Measurements from ENCODE around the gene CAPZA1. TPM values are rescaled to one million over a fixed set of nuclear protein-coding genes. Genes with fewer than 3 reads are reported as not detected.

CAPZA1 gene
- total RNA-seq, 6 experiments from 2014 or later, result 34.8 to 85.8 (median 54.7) TPM

- Histone ChIP-seq H3K36me3 (peaks cover 0 to 2% (median 0%) of the 10 kb centered on the region in 4 donors), H3K9me3 (no peaks in the 10 kb centered on the region), H3K4me3 (no peak overlapping the region), H3K4me1 (peaks cover 0 to 19% (median 5%) of the 10 kb centered on the region in 4 donors), H3K27ac (no peak overlapping the region), H3K27me3 (no peaks in the 10 kb centered on the region)
- DNase-seq (no peak), ATAC-seq (no peak)
- 80% methylated on average over 3 of the region's 3 CpGs for WGBS (ENCODE audit: insufficient coverage, low coverage, low lambda C conversion rate, missing lambda C conversion rate)
- TF ChIP-seq POLR2A (IDR thresholded peaks at IDR 0.05) (no peak), CTCF (IDR thresholded peaks at IDR 0.05) (no peak)
- intact Hi-C loops (cut with DNase I), result no loop called here
Measured at GRCh38 chr1:112676543-112676942, 56.9 kb downstream of the CAPZA1 start.

GRCh38 chr1:112677501-112677900, 57.9 kb downstream of the CAPZA1 start:
- 98% methylated on average over 4 of the region's 4 CpGs for WGBS (ENCODE audit: insufficient coverage, low coverage, low lambda C conversion rate, missing lambda C conversion rate)
- Histone ChIP-seq H3K27me3 (no peaks in the 10 kb centered on the region), H3K4me1 (peaks cover 0 to 19% (median 5%) of the 10 kb centered on the region in 4 donors), H3K9me3 (no peaks in the 10 kb centered on the region), H3K4me3 (no peak overlapping the region), H3K27ac (no peak overlapping the region), H3K36me3 (no peaks in the 10 kb centered on the region)
- TF ChIP-seq POLR2A (IDR thresholded peaks at IDR 0.05), result no peak
- no peak for TF ChIP-seq CTCF (IDR thresholded peaks at IDR 0.05)
- ATAC-seq (no peak), DNase-seq (no peak)
- intact Hi-C loops (cut with DNase I), result no loop called here

GRCh38 chr1:112678605-112679004, 59.0 kb downstream of the CAPZA1 start:
- WGBS (ENCODE audit: insufficient coverage, low coverage, low lambda C conversion rate, missing lambda C conversion rate), result 87% methylated on average over 3 of the region's 3 CpGs

GRCh38 chr1:112685913-112686312, 66.3 kb downstream of the CAPZA1 start:
- H3K4me1 ChIP-seq, result no peaks in the 10 kb centered on the region
- peaks cover 0 to 15% (median 3%) of the 10 kb centered on the region in 4 donors for H3K36me3 ChIP-seq
- ATAC-seq (no peak), DNase-seq (no peak)
- no peaks in the 10 kb centered on the region for H3K9me3 ChIP-seq
- no peaks in the 10 kb centered on the region for H3K27me3 ChIP-seq
- intact Hi-C loops (cut with DNase I), result no loop called here
- 100% methylated on average over 4 of the region's 5 CpGs for WGBS (ENCODE audit: insufficient coverage, low coverage, low lambda C conversion rate, missing lambda C conversion rate)
- H3K4me3 ChIP-seq, result no peak overlapping the region
- TF ChIP-seq POLR2A (IDR thresholded peaks at IDR 0.05), result no peak
- no peak for TF ChIP-seq CTCF (IDR thresholded peaks at IDR 0.05)
- H3K27ac ChIP-seq, result no peak overlapping the region

More at GRCh38 chr1:112678605-112679004, 59.0 kb downstream of the CAPZA1 start:
- Histone ChIP-seq H3K27ac (no peak overlapping the region), H3K9me3 (no peaks in the 10 kb centered on the region), H3K4me3 (no peak overlapping the region), H3K27me3 (no peaks in the 10 kb centered on the region), H3K36me3 (no peaks in the 10 kb centered on the region), H3K4me1 (peaks cover 0 to 13% (median 2%) of the 10 kb centered on the region in 4 donors)
- TF ChIP-seq POLR2A (IDR thresholded peaks at IDR 0.05), result no peak
- TF ChIP-seq CTCF (IDR thresholded peaks at IDR 0.05), result no peak
- intact Hi-C loops (cut with DNase I), result no loop called here
- ATAC-seq (no peak), DNase-seq (no peak)

- no peak overlapping the region for H3K27ac ChIP-seq
- peaks cover 0 to 15% (median 6%) of the 10 kb centered on the region in 4 donors for H3K36me3 ChIP-seq
- WGBS (ENCODE audit: insufficient coverage, low coverage, low lambda C conversion rate, missing lambda C conversion rate), result 78% methylated on average over 2 of the region's 3 CpGs
- no peak for ATAC-seq
- H3K9me3 ChIP-seq, result no peaks in the 10 kb centered on the region
- intact Hi-C loops (cut with DNase I), result no loop called here
- no peaks in the 10 kb centered on the region for H3K27me3 ChIP-seq
- no peak for DNase-seq
- no peak overlapping the region for H3K4me3 ChIP-seq
- no peaks in the 10 kb centered on the region for H3K4me1 ChIP-seq
- TF ChIP-seq CTCF (IDR thresholded peaks at IDR 0.05) (no peak), POLR2A (IDR thresholded peaks at IDR 0.05) (no peak)
Measured at GRCh38 chr1:112686417-112686816, 66.8 kb downstream of the CAPZA1 start.
